NCI-H187 (cell line): Measurements from ENCODE around the gene C16orf89.
"Not testable (repeated sequence)": the region's sequence is repeated elsewhere in the genome, so short reads cannot be mapped to it uniquely, and the experiment has no call there.

Experiments
- DNase-seq, 2 experiments: peaks; one replicate each; lab custom pipeline; 2025; lab: John Stamatoyannopoulos, UW

C16orf89 gene

DNA sequence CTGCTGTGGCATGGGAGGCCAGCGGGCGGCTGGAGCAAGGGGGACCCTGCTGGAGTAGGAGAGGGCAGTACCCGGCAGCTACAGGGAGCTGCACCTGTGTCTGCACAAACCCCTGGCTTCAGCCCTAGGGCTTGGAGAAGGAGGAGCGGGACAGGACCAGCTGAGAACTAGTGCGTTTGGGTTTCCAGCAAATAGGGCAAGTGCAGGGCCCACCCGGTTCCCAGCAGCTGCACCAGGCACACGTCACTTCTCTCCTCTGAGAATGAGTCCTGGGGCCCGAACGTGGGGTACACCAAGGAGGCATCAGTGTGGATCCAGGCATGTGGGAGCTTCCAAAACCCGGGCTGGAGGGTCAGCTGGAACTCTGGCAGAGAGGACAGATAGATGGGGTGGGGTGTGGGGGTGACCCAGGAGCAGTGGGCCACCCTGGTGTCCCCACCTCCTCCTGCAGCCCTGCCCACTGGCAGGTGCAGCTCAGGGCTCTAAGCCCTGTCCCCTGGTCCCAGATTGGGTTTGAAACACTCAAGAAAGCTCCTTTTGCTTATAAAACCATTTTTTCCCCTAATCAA lies 5.6 kb downstream of the C16orf89 start:
- no peak for DNase-seq

DNA sequence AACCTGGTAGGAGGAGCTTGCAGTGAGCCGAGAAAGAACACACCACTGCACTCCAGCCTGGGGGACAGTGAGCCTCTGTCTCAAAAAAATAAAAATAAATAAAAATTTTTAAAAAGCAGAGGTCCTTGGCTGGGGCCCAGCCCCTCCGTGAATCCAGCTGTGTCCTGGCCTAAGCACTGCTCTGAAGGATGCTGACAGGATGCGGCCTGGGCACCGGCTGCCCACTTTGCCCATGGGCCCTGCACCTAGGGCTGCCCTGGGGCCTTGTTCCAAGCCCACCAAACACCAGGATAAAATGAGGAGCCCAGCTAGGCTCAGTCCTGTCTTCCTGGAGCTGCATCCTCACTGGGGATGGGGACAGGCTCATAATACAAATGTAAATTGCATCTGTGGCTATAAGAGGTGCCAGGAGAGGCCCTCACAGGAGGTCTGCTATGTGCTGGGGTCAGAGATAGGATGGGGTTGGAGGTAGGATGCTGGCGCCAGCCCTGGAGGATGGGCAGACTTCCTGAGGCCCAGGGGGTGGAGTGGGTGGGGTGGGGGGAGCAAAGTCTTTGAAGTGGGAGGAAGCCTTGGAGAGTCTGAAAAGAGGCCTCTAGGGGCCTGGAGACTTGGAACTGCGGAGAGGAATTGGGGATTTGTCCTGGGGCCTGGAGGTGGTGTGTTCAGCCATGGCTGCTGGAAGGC lies 6.2 kb downstream of the C16orf89 start:
- DNase-seq, result no peak

DNA sequence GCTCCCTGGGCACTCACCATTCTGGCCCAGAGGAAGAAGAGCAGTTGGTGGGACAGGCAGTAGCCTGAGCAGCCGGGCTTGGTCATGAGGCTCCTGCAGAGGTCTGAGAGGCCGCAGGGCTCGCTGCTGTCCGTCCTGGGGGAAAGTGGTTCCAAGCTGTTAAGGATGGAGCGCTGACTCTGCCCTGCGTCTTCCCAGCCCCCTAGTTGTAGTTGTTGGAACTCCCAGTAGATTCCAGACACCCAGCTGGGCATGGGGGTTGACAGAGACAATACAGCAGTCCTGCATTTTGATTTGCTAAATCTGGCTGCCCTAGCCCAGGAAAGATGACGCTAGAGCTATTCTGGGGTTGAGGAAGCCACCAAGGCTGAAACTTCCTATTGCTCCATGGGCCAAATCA lies 7.3 kb downstream of the C16orf89 start:
- DNase-seq, result no peak

DNA sequence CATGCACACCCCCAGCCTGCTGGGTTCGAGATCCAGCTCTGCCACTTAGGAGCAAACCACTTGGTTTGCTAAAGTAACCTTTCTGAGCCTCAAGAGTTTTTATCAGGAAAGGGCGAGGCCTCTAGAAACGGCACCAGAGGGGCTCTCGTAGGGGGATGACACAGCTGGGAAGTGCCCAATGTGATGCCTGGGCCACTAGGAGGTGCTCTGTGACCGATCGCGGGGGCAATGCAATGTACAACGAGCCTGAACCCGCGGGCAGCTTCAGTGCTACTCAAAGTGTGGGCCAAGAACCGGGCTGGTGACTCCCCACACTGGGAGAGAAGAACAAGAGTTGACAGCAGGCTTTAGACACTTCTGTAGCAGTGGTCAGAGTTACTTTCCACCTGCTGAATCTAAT lies 9.4 kb downstream of the C16orf89 start:
- no peak for DNase-seq

DNA sequence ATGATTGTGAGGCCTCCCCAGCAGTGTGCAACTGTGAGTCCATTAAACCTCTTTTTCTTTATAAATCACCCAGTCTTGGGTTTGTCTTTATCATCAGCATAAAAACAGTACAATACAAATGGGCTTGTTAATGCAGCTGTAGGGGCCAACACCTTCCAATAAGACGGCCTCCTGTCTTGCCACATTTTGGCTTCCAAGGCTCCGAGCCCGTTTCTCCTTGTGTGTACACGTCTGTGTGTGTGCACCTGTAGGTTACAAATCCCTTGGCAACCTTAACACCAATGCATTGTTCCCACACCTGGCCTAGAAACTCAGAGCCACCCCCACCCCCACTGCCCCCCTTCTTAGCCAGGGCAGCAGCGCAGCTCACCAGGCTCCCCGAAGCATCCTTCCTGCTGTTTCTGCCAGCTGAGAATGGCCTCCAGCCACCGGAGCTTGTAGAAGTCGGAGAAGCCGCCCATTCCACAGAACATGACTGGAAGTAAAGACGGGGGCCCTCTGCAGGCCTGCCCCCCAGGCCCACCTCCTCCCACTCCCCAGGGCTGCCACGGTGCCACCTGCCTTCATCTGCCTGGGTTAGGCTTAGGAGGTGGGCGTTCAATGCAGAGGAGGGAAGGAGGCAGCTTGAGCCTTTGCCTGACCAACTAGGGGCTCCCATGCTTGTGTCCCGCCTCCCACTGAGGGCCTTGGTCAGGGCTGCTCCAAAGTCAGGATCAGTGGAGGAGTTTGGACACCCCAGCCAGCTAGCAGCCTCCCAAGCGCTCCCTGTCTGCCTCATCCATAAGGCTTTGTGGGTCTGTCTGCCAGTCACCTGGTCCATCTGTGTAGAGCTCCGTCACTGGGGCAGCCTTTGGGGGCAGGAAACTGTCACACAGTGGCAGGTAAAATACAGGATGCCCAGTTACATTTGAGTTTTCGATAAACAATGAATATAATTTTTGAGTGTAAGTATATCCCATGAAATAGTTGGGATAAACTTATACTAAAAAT lies 10.6 kb downstream of the C16orf89 start:
- no peak for DNase-seq

DNA sequence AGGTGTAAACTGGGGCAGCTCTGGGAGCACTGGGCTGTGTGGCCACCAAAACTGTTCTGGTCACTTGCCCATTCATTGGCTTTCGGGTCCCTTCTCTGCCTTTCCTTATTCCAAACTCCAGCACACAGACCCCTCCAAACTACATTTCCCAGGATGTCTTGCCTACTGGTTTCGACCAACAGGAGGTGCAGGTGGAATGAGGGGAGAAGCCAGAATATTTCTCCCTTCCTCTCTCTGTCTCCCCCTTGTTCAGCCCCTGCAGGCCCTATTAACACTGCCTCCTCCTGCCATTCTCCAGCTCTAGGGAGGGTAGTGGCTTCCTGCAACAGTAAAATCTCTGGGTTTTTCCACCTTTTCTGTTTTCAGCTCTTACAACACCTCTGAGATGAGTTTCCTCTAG lies 18.8 kb downstream of the C16orf89 start:
- DNase-seq, result no peak

DNA sequence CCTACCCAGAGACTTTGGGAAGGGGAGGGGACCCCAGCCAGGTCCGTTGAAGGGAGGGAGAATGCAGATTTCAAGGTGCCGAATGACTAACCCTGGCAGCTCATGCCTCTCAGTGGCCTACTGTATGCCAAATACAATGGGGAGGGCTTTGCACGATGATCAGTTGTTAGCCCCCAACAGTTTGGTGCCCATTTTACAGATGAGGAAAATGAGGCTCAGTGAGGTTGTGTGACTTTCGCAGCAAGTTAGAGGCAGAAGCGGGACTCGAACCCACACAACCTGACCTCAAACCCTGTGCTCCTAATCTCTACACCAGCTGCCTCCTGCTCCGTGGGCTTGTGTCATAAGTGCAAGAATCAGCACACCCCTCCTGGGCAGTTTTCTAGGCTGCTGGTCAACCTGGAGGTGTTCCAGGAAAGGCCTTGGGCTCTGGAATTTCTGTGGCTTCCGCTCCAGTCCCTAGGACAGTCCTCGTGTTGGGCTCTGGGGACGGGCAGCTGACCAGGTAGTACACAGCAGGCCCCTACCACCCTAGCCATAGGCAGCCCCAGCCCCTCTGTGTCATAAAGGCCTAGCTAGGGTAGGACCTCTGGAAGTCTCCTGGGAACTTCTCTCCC lies 20.1 kb downstream of the C16orf89 start:
- DNase-seq, result no peak

DNA sequence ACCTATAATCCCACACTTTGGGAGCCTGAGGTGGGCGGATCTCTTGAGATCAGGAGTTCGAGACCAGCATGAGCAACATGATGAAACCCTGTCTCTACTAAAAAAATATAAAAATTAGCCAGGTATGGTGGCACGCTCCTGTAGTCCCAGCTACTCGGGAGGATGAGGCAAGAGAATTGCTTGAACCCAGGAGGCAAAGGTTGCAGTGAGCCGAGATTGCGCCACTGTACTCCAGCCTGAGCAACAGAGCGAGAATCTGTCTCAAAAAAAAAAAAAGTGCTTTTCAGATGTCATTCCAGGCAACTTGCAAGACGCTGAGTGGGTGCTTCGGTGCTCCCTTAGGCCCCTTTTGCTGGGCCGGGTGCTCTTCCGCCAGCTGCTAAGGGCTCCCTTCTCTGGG lies 21.2 kb downstream of the C16orf89 start:
- DNase-seq, result not testable (repeated sequence)

DNA sequence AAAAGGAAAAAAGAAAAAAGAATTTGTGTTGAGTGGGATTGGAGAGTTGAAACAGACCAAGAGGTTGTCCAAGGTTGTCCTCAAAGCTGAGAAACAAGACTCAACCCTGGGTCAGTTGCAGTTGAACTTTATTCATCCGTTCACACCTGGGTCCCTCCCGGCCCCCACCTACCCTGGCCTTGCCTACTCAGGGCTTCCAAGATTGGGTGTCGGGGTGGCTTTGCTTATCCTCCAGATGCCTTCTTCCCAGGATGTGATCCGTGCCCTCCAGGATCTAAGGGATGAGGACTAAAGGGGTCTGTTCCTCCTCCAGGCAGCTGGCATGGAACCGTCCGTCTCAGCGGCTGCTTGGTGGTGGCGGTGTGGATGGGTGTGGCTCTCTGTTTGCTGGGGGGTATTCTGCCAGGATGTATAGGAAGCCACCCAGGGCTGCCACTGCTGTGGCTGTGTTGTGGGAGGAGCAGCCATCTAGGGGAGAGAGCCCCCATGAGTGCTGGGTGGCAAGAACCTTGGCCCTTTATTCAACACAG lies 21.7 kb downstream of the C16orf89 start:
- DNase-seq, result no peak

DNA sequence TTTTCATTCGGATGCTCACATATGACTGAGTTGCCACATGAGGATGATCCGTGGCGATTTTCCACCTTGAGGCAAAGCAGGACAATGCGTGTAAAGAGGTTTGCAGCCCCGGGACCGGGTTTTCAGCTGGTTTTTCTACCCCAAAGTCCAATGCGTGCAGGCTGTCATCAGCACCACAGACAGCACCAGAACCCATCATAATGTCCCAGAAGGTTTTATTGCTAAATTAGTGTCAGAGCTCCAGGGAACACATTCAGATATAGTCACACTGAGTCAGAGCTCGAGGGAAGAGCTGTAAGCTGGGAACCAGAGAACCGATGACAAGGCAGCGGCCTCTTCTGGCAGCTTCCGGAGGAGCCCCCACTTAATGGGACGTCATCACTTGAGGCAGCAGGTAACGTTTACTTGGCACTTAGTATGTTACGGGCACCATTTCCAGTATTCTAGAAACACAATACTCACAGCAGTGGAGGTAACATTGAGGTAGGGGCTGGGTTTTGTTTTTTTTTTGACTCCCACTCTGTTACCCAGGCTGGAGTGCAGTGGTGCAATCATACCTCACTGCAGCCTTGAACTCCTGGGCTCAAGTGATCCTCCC lies 23.1 kb downstream of the C16orf89 start:
- DNase-seq, result no peak

DNA sequence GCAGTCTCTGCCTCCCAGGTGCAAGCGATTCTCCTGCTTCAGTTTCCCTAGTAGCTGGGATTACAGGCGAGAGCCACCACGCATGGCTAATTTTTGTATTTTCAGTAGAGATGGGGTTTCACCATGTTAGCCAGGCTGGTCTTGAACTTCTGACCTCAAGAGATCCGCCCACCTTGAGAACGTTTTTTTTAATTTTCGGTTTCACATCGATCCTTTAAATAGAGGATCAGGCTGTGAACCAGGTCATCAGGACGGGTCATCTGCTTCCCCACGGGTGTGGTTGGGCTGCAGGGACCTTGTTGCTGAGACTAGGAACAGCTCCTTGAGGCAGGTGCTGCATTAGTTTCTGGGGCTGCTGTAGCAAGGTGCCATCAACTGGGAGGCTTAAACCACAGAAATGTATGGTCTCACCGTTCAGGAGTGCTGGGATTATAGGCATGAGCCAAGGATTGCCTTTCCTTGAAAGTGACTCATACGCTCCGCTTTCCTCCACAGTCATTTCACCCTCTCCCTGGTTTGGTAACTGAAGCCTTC lies 24.1 kb downstream of the C16orf89 start:
- DNase-seq, result no peak

DNA sequence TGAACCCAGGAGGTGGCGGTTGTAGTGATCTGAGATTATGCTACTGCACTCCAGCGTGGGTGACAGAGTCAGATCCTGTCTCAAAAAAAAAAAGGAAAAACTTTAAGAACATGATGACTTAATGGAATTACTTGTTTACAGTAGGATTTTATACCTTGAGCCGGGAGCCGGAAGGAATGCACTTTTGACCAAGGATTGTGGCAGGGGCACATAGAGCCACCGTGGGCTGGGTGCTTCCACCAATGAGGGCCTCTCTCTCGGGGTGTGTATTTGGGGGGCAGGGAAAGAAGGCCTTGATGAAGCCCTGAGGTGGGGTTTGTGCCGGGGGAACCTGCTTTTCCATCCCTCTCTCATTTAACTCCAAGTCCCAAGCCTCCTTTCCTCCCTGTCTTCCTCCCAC lies 25.3 kb downstream of the C16orf89 start:
- DNase-seq, result no peak

DNA sequence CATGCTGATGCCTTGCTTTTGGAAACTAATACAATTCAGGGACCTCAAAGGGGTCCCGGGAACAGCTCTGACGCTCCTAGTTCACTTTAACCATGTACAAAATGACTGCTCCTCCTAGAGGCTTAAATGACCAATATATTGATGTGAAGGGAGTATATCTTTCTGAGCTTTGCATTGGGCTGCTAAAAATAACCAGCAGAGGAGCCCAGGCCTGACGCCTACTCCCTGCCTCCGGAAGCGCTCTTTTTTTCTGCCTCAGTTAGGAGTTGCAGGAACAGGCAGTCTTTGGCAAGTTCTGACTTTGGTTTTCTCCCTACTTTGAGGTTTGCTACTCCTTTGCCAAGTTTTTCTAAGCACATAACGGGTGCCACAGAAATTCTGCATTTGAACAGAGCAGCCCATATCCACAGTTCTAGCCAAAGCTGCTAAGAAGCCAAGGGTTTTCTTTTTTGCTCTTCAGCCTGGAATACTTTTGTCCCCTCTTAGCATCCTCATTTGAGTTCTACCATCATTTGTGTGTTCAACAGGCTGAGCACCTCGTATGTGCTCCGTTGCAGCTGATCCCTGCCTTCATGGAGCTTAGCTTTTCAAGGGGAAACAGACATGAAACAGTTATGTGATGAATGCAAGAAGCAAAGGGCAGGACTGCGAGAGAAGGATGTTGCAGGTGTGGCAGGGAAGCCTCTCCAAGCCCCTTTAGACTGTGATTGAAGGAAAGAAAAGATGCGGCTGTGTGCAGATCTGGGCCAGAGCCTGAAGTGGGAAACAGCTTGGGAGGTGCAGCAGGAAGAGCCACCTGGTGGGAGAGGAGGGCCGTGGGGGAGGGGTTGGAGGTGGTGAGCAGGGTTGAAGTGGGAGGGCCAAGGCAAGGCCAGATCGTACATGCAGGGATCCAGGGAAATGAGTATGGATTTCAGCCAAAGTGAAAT lies 29.3 kb downstream of the C16orf89 start:
- no peak for DNase-seq

DNA sequence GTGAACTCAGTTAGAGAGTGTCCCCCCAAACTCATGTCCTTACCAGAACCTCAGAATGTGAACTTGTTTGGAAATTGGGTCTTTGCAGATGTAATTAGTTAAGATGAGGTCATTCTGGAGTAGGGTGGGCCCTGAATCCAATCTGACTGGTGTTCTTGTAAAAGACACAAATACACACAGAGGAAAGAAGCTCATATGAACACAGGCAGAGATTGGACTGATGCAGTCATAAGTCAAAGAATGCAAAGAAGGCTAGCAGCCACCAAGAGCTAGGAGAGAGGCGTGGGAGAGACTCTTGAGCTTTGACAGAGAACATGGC lies 29.9 kb downstream of the C16orf89 start:
- no peak for DNase-seq

DNA sequence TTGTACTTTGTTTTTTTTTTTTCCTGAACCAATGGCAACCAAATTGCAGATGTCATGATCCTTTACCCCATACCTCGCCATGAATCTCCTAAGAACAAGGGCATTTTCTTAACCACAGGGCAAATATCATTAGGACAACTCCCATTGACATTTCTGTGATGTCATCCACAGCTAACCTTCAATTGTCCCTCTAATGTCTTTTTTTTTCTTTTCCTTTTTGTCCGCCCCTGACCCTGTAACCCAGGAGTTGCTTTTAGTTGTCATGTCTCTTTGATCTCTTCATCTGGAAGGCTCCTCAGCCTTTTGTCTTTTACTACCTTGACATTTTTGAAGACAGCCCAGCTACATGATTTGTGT lies 31.6 kb downstream of the C16orf89 start:
- no peak for DNase-seq

DNA sequence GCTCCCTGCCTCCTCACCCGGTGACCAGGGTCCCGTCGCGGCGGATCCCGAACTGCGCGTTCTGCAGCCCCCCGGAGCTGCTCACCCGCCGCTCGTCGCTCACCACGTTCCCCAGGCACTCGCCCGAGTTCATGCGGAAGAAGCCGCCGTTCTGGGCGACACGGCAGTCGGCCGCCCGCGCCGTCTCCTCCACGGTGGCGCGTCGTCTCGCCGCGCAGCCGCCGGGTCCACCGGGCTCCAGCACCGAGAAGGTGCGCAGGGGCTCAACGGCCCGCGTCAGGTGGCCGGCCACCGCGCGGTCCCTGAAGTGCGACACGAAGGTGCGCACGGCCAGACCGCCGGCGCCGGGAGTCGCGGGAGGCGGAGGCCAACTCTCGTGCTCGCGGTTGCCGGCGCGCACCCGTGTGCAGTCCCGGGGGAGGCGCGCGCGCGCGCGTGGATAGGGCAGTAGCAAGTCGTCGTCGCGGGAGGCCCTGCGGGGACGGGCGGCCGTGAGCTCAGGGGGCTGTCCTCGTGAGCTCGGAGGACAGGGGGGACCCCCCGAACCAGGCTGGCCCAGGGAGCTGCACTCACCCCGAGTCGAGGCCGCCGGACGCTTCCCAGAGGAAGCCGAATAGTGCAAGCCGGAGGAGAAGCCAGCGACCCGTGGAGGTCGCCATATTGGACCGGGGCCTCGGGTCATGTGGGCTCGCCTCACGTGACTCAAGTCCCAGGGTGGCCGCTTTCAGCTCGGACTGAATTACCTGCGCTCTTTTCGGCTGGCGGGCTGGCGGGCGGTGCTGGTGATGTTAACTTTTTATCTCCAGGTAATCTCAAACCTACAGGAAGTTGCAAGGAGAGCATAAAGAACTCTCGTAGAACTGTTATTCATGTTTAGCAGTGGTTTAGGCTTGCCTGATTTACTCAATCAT lies 32.2 kb downstream of the C16orf89 start, which contains the start of gene NAGPA:
Gene NAGPA (minus strand): TSS at position 680 of the 911 bp plus-strand sequence. CDS start 21 bp downstream, at position 659.
- peak; percentile 9 to 18 for DNase-seq

DNA sequence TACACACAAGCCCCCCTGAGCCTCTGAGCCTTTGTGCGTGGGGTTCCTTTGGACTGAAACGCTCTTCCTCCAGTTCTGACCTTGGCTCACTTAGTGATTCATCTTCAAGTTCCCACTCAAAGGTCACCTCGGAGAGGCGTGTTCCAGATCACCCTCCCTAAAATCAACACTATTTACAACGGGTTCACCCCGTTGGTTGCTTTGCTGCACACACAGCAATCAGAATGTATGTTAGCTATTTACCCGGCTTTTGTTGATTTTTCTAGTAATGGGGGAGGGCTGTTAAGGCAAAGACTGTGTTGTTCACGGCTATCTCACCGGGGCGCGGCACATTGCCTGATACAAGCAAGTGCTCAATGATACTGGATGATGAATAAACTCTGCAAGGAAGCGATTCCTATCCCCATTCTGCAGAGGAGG lies 33.0 kb downstream of the C16orf89 start:
- DNase-seq, result no peak

DNA sequence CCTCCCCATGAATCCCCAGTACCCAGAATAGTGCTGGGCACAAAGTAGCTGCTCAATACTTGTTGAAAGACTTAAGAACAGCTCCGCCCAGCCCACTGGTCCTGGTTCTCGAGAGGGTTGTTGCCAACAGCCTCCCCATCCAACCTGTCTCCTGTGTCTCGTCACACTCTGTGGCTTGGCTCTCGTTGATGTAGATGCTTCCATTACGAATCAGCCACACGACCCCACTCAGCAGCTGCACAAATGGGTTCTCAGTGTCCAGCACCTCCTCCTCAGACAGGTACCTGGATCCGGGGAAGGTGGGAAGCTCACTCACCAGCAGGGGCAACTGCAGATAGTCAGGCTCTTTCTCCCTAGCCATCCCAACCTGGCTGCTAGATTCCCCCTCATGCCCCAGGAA lies 34.2 kb downstream of the C16orf89 start:
- DNase-seq, result no peak

DNA sequence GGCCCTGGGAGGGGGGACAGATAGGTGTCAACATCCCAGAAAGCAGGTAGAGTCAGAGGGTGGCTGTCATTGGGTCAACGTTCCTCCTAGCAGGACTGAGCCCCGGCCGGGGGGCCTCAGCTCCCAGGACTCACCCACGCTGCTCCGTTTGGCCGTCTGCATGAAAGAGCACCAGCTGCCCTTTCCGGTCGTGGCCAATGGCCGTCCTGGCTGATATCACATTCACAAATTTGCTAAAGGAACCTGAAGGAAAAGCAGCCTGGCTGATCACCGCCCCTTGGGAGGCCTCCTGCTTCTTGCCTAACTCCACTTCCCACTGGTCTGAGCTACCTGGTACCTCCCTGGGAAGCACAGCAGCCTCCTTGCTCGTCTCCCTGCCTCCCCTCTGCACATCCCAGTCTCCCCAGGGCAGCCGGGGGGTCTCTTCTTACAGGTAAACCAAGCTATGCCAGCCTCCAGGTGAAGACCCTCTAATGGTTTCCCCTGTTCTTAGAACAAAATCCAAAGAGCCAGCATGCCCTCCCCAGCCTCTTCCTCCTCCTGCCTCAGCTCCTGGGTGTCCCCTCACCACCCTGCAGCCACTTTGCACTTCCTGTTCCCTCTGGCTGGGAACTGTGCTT lies 35.4 kb downstream of the C16orf89 start:
- no peak for DNase-seq
